GM12892 (cell line): Measurements from ENCODE around the gene NME9.

Experiments used
- POLR2A ChIP-seq: IDR thresholded peaks from 2 replicates; pipeline ENCODE4 v1.6.1; 2011; ENCODE audit warnings: low read depth, low read length, control low read depth
- TAF1 ChIP-seq: IDR thresholded peaks from 2 replicates; pipeline ENCODE4 v1.6.1; 2011; ENCODE audit warnings: low read depth, mild to moderate bottlenecking, control low read depth, low read length, borderline replicate concordance

GRCh38 chr3:138271189-138271794, 58.4 kb downstream of the NME9 start:
- no peak for TF ChIP-seq POLR2A
- TF ChIP-seq TAF1: no peak
